GM19328 (cell line): ENCODE data around the gene ARMC9.

ENCODE experiments used
- ATAC-seq: cut with Tn5 transposase; IDR thresholded peaks from one replicate; pipeline ENCODE4 v1.9.1; 2021; ENCODE audit warnings: mild to moderate bottlenecking, moderate library complexity; ENCODE audit not compliant: unreplicated experiment

Gene ARMC9

GRCh38 chr2:231378026-231378722 is 179.7 kb downstream of the ARMC9 start:
- no peak for ATAC-seq

GRCh38 chr2:231379266-231380215 is 181.1 kb downstream of the ARMC9 start:
- ATAC-seq, result no peak

DNA sequence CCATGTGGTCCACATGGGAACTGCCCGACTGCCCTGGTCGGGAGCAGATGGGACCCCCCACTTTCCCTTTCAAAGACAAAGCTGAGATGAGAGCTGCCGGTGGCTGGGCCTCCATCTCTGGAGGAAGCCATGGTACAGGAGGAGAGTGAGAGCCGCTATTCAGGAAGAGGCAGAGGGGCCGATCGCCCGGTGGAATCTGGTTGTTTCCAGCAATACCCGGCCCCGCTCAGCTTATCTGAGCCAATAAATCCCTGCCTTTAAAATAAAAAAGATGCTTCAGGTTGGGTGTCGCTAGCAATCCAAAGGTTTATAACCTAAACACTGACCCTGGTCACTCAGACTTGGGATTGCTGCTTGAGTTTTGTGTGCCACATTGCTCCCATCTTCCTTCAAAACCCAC is 181.9 kb downstream of the ARMC9 start:
- no peak for ATAC-seq

- ATAC-seq, result no peak
These were observed 182.8 kb downstream of the ARMC9 start for GRCh38 chr2:231380991-231381847.

- no peak for ATAC-seq
These were observed 183.7 kb downstream of the ARMC9 start for GRCh38 chr2:231382116-231382515.

DNA sequence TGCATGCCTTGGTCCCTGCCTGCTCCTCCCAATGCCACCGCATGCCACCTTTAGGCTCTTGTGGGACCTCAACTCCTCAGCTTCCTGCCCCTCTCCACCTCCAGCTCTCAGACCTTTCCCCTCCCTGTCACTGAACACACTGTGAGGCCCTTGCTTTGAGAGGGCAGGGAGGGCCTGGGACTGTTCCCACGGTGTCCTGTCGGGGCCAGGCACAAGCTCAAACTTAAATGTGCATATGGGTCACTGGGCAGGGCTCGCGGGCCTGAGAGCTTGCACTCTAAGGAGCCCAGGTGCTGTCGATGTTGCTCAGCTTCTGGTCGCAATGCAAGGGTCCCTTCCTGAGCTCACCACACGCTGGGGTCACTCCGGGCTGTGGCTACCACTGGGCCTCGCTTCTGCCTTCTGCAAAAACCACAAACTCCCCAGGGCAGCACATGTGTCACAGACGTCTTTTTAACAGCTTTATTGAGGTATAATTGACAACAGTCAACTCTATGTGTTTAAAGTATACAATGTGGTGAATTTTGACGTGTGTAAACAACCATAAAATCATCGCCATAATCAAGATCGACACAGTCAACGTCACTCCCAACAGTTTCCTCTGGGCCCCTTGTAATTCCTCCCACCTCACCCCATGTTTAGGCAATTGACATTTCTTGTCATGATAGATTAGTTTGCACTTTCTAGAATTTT is 185.1 kb downstream of the ARMC9 start:
- ATAC-seq, result no peak

- no peak for ATAC-seq
These were observed 185.6 kb downstream of the ARMC9 start for GRCh38 chr2:231384109-231384435.

- ATAC-seq, result no peak
These were observed 186.5 kb downstream of the ARMC9 start for GRCh38 chr2:231384970-231385369.

GRCh38 chr2:231385429-231385828 is 187.0 kb downstream of the ARMC9 start:
- ATAC-seq, result no peak

GRCh38 chr2:231386446-231386845 is 188.0 kb downstream of the ARMC9 start:
- no peak for ATAC-seq

GRCh38 chr2:231387904-231388724 is 189.7 kb downstream of the ARMC9 start:
- no peak for ATAC-seq

DNA sequence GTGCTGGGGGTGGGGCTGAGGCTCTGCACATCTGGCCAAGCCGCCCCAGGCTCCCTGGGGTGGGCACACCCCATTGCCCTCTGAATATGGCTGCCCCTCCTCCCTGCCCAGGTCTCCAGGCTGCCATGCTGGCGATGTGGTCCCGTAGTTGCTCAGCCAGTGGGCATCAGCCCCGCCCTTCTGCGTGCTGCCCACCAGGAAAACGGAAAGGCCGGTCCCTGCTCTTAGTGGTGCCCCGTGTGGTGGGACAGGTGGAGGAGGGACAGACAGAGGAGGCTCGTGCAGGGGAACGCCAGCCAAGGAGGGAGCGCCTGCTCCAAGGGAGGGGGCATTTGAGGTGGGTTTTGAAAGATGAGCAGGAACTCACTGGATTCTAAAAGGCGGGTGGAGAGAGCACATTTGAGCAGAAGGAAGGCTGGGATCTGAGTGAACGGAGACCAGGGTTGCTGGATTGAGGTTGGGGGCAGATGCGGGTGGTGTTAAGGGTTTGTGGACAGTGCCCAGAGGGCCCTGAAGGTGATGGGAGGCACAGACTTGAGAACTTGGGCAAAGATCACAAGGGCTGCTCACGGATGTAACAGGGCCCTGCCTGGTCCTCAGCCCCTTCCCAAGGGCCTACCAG is 190.4 kb downstream of the ARMC9 start:
- no peak for ATAC-seq

GRCh38 chr2:231390667-231391066 is 192.2 kb downstream of the ARMC9 start:
- no peak for ATAC-seq

DNA sequence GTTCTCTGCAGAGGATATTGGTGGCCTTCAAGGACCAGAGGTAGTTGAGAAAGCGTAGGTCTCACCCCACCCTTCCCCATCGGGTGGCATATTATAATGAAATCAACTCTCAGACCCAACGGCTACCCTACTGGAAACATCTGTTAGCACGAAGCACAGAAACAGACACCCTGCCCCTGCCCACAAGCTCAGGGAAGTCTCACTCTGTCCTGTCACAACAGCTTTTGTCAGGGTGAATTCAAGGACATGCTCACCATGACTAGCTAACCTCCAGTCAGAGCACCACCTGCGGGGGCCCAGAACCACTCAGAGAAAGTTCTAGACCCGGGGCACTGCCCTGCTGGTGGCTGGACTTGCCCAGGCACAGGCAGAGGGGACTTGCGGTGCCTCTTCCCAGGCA is 193.6 kb downstream of the ARMC9 start:
- no peak for ATAC-seq

DNA sequence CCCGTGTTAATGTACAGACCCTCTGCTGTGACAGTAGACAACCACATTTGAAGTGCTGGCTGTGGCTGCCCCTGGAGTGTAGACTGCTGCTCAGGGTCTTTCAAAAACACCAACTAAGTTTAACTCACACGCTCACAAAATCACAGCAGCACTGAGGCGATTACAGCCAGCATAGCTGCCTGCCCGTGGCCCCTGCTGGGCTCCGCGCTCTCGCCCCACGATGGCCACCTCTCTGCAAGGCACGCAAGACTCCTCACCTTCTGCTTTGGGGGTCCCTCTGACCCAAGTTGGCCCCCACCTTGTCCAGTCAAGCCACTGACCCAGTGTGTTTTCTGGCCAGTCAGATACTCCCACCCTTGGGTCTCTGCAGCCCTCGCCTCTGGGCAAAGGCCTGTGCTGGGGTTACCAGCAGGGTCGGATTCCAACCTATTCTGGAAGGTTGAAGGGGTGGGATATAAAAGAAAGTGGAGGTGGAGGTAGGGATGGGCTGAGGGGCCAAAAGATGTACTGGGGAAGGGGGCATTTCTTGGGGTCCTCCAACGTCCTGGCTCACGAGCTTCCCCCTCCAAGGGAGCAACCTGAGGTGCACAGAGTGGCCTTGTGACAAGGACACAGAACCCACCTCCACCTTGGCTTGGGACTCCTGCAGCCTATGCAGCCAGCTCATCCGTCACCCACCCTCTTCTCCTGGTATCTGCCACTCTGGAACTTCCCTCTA is 194.2 kb downstream of the ARMC9 start:
- ATAC-seq, result no peak

- peak; percentile 39 for ATAC-seq
These were observed 195.0 kb downstream of the ARMC9 start for GRCh38 chr2:231393149-231394131.
